ENCODE results near the gene DCP2.

DNA sequence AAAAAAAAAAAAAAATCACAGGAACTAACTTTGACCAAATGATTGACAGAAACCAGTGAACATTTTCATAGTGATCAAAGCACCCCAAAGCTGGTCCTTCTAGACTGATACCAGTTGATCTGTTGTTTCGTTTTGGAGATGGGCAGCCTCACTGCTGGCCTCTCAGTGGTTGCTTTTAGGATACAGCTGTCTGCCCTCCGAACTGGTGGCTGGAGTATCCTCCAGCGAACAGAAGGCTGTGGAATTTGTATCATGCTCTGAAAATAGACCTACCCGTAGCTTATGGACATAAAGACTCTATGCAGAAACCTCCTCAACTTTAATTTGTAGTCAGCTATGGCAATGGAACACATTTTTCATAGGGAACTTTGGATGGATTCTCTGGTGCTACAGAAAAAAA, 49.0 kb downstream of the DCP2 start:
- TF ChIP-seq, protein P1, sequence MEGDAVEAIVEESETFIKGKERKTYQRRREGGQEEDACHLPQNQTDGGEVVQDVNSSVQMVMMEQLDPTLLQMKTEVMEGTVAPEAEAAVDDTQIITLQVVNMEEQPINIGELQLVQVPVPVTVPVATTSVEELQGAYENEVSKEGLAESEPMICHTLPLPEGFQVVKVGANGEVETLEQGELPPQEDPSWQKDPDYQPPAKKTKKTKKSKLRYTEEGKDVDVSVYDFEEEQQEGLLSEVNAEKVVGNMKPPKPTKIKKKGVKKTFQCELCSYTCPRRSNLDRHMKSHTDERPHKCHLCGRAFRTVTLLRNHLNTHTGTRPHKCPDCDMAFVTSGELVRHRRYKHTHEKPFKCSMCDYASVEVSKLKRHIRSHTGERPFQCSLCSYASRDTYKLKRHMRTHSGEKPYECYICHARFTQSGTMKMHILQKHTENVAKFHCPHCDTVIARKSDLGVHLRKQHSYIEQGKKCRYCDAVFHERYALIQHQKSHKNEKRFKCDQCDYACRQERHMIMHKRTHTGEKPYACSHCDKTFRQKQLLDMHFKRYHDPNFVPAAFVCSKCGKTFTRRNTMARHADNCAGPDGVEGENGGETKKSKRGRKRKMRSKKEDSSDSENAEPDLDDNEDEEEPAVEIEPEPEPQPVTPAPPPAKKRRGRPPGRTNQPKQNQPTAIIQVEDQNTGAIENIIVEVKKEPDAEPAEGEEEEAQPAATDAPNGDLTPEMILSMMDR (IDR thresholded peaks at IDR 0.05): no peak
- TF ChIP-seq POLR2A (IDR thresholded peaks at IDR 0.05): no peak
